NCI-H146 treated with DMSO at 0.1 percent for 48 hours (cell line): ENCODE data around the gene ASXL1.
"Not testable (repeated sequence)": the region's sequence is repeated elsewhere in the genome, so short reads cannot be mapped to it uniquely, and the experiment has no call there.

Source experiments
- DNase-seq: peaks from one replicate; lab custom pipeline; 2025; ENCODE audit not compliant: unreplicated experiment; lab: John Stamatoyannopoulos, UW

ASXL1 gene

DNA sequence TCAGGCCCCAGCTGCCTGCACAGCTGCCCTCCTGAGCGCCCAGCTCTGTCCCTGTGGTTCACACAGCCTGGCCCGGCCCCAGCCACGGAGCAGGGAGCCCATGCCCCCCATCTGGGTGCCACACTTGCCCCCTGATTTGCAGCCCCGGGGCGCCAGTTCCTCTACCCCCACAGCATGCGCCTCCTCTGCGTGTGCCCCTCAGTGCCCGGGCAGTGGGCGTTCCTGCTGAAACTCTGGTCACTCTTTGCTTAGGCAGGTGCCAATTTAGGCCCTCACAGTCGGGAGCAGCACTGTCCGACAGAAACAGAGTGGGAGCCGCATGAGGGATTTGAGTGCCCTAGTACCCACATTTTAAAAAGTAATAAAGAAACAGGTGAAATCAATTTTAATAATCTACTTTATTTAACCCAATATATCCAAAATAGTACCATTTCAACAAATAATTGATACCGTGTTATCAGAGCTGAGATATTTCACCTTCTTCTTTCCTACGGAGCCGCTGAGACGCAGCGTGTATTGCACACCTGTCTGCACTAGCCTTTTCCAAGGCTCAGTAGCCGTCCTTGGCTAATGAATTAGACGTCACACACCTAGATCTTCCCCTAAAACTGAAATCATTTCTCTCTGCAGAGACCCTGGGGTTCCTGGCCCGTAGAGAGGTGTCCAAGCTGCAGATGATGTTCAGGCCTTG lies 106.4 kb downstream of the ASXL1 start:
- DNase-seq = no peak

DNA sequence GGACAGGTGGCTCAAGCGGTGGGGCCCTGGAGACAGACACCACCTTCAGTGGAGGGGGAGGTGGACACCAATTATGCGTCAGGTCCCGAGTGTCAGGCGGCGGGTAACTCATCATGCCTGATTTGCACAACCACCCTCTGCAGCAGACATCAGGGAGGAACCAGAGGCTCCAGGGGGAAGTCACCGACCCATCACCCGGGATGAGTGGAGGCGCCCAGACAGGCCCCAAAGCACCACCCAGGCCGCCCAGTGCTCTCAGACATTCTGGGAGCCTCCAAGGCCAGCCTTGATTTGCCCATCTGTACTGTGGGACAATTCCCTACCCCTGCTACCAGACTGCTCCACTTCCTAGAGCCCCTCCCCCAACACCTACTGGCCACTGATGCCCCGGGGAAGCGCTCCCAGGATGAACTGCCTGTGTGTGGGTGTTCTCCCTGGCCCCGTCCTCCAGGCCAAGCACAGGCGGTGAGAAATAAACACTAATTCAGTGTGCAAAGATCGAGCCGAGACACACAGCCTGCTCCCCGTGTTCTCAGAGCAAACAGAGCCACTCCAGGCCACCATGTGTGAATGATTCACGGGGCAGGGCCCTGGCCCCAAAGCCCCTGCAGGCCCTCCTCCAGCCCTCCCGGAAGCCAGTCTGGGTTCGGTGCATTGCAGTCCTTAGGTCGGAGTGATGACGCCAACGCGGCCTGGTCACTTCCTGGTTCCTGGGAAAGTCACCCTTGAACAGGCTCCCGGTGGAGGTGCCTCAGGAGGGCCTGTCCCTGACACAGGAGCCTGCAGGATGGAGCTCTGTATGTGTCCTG lies 107.2 kb downstream of the ASXL1 start:
- DNase-seq = no peak

DNA sequence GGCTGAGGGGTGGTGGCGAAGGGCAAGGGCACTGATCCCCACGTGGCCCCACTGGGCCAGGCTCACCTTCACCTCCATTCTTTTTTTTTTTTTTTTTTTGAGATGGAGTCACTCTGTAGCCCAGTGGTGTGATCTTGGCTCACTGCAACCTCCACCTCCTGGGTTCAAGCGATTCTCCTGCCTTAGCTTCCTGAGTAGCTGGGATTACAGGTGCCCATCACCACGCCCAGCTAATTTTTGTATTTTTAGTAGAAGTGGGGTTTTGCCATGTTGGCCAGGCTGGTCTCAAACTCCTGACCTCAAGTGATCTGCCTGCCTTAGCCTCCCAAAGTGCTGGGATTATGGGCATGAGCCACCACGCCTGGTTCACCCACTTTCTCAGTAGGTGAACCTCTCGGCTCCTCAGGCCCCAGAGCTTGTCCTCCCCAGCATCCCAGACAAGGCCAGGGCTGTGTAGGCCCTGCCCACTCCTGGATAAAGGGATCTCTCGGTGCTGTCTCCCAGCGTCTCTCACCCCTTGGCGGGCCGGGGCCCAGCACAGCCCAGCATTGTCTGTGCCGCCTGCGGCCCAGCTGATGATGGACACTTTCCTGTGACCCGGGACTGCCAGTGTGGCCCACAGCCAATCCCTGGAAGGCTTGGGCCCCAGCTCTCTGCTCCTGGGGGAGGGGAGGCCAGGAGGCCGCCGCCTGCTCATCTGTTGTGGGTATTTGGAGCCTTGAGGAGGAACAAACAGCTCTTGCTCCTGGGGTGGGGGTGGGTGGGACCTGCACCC lies 108.0 kb downstream of the ASXL1 start:
- DNase-seq = not testable (repeated sequence)

DNA sequence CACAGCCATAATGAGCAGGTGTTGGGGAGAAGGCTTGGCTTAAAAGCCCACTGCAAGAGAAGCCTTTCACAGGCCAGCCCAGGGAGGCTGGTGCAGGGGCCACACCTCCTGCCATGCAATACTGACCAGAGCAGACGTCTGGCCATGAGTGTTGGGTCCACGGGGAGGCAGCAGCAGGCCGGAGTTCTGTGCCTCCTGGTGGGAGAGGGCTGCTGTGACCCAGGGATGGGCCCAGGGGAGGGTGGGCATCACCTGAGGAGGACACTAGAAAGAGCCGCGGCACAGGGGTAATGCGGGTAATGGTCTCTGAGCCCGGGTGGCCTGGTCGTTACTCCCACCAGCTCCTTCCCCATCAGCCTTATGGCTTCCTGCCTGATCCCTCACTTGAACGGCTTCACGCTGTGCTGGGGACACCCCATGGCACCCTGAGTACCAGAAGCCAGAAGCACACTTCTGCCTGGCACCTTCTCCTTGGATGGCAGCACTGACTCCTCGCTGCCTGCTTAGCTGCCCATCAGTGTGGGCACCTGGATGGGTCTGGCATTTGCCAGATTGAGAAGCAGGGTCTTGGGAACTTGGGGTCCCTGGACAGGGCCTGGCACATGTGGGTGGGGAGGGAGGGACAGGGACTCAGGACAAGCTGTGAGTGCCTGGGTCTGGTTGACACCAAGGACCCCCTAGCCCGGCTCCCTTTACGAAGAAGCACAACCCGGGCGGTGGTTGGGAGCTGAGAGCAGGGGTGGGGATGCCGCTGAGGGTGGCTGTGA lies 108.8 kb downstream of the ASXL1 start:
- DNase-seq = no peak

DNA sequence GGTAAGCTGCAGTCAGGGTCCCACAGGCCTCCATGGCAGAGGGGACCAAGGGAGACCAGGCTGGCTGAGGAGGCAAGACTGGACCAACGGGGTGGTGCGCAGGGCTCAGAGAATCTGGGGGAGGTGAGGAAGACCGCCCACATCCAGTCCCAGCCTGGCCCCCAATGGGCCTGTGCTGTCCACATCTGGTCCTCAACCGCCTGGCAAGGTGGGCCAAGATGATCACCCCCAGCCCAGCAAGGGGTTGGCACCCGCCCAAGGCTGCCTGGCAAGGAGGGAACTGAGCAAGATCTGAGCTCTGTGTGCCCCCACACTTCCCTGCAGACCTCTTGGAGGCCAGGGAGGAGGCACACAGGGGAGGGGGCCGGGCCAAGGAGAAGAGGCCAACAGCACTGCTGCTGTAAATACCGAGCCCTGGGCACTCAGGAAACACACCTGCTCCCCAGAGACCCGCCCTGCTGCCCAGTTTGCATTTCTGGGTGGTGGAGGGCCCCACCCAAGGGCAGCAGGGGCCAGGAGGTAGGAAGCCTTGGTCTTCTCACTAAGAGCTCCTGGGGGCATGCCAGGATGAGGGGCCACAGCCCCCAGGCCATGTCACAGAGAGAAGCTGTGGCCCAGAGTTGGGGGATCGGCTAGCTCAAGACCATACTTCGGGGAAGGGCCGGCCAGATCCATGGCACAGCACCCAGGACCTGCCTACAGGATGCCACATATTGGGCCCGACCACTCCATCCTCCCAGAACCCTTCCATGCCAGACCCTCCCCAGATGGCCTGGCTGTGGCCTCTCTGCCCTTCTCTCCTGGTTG lies 109.6 kb downstream of the ASXL1 start:
- no peak for DNase-seq

DNA sequence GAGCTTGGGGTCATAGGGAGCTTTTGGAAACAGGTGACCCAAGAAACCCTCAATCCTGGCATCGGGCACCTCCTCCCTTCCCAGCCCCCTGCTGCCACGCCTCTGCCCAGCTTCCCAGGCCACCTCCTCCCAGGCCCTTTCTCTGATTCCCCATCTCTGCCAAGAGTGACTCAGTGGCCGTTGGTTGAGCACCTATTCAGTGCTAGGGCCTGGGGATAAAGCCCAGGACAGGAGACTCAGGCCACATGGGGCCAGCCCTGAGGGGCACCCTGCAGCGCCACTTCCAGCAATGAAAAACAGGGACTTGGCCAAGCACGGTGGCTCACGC lies 110.1 kb downstream of the ASXL1 start:
- DNase-seq = no peak

DNA sequence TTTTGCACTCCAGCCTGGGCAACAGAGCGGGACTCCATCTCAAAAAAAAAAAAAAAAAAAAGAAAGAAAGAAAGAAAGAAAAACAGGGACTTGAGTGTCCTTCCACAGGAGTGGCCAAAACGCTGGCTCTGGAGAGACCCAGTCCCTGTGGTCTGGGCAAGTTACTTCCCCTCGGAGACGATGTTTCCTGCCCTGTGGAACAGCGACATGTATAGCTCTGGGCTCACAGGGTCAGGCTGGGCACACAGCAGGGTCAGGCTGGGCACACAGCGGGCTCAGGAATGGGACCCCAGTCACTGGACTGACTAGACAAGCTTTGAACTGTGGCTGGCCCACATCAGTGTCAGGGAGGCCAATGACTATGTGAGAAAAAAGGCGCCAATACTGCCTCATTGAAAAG lies 110.7 kb downstream of the ASXL1 start:
- no peak for DNase-seq

DNA sequence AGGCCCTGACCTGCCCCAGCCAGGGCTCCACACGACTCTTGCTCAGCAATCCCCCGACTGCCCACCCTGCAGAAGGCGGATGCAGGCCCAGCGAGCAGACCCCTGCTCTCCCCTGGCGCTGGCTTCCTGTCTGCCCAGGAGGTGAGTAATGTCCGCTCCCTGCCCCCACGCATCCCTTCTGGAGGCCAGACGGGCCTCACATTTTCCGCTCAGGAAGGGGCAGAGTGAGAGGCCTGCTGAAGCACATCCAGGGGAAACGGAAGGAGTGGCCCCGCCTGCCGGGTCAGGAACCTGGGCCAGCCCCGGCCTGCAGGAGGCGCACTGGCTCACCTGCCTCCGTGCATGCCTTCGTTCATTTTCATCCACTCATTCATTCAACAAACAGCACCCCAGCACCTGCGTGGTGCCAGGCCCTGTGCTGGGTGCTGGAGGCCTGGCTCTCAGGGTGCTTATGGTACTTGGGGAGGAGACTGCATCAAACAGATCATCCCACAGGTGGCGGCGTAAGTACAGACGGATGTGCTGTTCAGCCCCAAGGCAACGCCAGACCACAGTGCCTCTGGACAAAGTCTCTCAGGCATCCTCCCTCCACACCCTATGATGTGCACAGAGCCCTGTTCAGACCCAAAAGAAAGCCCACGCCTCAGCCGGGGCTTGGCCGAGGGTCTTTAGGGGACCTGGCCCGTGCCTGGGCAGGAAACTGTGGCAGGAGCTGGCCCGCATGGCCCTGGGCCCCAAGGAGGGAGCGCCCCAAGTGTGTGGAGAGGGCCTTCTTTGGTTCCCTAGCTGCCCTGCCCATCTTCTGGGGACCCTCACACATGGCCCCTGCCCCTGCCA lies 112.1 kb downstream of the ASXL1 start:
- no peak for DNase-seq

DNA sequence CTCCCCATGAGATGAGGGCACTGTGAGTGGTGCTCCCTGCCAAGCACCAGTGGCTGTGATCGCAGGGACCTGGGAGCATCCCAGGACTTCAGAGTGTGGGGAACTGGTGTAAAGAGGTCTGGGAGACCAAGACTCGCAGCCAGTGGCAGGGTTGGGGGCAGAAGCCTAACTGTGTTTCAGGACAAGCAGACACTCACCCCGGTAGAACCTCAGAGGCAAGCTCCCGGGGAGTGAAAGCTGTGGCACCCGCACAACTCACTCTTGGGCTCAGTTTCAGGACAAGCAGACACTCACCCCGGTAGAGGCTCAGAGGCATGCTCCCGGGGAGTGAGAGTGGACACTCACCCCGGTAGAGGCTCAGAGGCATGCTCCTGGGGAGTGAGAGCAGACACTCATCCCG lies 112.8 kb downstream of the ASXL1 start:
- no peak for DNase-seq

DNA sequence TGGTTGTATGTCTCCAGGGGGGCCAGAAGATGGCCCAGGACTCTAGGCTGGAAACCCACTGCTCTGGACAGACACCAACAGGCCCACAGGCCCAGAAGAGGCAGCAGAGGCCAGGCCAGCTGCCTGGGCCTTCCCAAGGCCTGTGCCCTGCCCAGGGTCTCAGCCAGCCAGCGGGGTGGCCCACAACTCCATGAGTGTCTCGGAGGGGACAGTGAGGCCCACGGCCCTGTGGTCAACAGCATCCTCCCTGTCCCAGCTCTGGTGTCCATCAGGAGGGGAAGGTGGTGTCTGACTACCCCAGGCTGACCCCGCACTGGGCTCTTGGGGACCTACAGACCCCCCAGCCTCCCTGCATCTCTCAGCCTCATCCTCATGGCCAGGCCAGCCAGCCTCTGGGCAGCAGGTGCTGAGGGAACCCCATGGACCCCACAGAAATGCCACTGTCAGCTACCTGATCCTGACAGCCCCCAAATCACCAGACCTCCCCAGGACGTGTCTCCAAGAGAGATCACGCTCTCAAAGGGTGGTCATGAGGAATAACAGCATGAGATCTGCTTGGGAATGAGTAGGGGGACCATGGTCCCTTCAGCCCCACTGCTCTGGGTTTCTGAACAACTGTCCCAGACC lies 114.6 kb downstream of the ASXL1 start:
- DNase-seq = no peak

DNA sequence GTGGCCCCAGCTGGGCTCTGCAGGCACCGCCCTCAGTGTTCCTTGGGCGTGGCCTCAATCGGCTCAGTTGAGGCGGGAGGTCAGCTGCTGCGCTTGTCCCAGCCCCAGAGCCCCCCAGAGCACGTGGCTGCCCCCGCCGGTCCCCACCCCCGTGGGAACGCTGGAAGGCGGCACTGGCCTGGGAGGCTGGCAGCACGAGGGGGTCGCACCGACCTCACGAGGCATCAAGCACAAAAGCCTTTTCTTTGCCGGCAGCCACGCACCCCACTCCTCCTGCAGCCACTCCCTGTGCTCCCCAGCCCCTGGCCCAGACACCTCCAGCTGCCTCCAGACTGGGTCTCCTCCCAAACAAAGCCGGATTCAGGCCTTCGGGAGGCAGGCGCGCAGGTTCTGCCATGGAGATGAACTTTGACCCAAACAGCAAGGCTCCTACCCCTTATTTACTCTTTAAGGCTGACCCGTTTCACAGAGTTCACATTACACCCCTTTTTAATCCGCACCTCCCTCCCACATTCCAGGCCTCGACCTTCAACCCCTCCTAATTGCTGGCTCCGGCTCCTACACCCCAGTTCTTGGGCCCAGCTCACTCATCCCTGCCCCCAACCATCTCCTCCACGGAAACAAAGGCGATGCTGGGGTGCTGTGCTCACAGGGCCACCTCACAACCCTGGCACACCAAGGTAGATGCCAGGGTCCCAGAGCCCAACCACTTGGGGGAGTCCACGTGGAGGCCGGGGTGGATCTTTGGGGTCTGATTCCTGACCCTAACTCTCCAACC lies 115.3 kb downstream of the ASXL1 start:
- no peak for DNase-seq

DNA sequence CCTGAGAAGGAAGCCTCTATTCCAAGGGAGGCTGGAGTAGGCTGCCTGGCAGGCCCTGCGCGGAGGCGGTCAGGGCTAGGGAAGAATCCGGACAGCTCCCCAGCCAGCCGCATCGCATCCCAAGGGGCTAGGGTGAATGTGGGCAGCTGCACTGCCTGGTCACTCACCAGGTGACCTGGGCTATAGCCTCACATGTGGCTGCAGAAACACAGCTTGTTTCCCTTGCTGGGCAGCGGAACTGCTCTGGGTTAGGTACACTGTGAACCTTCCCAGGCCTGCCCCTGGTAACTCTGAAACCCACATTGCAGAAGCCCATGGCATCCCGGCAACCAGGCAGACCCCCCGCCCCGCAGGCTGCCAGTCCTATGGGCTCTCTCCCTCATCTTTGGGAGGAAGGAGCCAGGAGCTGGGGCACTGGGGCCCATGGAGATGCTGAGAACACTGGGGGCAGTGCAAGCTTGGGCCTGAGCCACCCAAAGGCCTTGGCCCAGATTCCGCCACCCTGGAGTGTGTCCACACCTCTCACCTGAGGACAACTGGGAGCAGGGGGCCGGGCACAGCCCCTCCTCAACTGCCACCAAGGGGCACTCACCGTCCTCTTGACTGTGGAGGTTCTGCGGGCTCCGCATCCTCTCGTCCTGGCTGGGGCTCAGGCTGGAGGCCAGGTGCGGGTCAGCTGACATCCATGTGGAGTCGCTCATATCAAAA lies 116.0 kb downstream of the ASXL1 start:
- no peak for DNase-seq

DNA sequence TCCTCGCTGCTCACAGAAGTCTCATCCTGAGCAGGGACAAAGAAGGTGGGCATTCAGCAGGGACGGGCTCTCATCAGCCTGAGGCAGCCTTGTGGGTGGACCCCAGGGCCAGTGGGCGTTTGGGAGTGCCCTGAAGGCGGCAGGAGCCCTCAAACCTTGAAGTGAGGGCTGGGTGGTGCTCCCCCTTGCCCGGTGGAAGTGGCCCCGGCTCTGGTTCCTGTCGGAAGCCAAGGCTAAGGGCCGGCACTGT lies 116.5 kb downstream of the ASXL1 start:
- DNase-seq = no peak

DNA sequence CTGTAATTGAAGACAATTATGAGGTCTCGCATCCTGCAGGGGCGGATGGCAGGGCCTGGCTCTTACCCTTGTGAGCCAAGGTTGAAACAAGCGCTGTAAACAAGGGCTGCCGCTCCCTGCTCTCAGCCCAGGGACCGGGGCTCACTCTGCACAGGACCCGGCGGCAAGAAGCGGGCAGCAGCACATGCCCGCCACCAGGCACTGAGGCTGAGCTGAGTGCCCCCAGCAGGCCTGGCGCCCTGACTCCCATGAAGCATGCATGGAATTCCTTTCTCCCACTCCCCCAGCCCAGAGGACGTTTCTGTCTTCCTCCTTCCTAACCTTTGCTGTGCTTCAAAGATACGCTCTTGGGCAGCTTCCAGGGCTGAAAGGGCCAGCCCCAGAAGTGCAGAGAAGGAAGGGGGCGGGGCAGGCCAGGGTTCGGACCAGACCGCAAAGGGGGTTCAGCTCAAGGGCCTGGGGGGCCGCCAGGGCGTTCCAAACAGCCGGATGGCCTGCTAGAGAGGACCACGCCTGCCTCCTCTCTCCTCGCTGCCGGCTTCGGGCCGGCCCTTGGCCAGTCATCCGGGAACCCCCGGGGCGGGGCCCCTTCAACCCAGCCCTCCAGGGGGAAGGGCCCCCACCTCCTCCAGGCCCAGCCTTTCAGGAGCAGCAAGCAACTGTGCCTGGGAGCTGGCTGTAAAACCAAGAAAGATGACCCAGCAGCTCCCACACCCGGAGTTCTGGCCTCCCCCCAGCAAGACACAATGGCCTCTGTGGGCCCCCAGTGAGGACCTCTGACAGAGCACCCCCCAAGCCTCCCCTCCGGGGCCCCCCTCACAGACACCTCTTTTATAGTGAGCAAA lies 117.1 kb downstream of the ASXL1 start:
- DNase-seq = no peak

DNA sequence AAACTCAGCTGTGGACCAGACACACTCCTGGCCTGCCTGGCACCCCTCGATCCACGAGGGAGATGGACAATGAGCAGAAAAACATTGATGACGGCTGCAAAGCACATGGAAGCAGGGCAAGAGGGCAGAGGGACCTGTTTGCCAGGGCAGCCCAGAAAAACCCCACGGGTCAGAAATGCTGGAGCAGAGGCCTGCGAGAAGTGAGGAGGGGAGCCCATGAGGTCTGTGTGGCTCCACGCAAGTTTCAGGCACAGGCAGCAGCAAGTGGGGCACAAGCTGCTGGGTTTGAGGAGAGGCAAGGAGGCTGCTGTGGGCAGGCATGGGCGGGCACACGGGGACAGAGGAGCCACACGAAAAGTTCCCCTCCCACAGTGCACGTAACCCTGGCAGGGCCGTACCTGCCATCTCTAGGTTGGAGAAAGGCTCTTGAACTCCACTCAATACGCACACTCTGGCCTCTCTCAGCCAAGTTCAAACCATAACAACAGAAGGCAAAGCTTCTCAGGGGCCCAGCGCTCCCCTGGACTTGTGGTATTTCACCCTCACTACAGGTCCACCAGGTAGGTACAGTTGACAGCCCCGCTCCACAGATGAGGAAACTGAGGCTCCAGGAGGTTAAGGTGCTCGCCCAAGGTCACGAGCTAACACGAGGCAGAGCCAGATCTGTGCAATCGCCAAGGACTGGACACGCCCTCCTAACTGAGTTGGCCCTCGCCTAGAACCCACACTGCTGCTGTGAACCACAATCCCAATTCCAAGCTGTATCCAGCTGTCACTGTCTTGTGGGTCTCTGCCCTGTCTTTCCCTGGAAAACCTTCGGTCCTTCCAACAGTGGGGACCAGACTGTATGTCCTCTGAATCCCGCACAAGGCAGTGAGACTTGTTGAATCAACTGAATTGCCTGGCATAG lies 118.8 kb downstream of the ASXL1 start:
- no peak for DNase-seq
